PFSK-1 (cell line): ENCODE measurements around the gene PRKN.

Experiments
- FOXP2 ChIP-seq: optimal IDR thresholded peaks from 2 replicates; pipeline ENCODE3; 2011; ENCODE audit warnings: borderline replicate concordance, control low read depth, inconsistent platforms; ENCODE audit not compliant: insufficient read depth; ENCODE audit errors: extremely low read length, extremely low read depth
- POLR2AphosphoS5 ChIP-seq: IDR thresholded peaks from 2 replicates; pipeline ENCODE4 v1.6.1; 2012; ENCODE audit warnings: low read depth, mild to moderate bottlenecking, control low read depth, low read length, moderate library complexity
- REST ChIP-seq, 2 experiments: IDR thresholded peaks; 2 replicates each; pipeline versions ENCODE4 v1.6.1 to v1.8.0; 2011 to 2012; ENCODE audit warnings: low read depth in 2 of 2, low read length in 2 of 2, control low read depth in 1 of 2, inconsistent platforms in 1 of 2, mild to moderate bottlenecking in 1 of 2, moderate library complexity in 1 of 2; ENCODE audit not compliant: insufficient read depth in 1 of 2
- SIN3A ChIP-seq: IDR thresholded peaks from 2 replicates; pipeline ENCODE4 v1.6.1; 2012; ENCODE audit warnings: mild to moderate bottlenecking, low read length, moderate library complexity, borderline replicate concordance; ENCODE audit not compliant: insufficient read depth
- TAF1 ChIP-seq: IDR thresholded peaks from 2 replicates; pipeline ENCODE4 v1.6.1; 2012; ENCODE audit warnings: low read length, control low read depth, borderline replicate concordance; ENCODE audit not compliant: insufficient read depth

The PRKN gene

DNA sequence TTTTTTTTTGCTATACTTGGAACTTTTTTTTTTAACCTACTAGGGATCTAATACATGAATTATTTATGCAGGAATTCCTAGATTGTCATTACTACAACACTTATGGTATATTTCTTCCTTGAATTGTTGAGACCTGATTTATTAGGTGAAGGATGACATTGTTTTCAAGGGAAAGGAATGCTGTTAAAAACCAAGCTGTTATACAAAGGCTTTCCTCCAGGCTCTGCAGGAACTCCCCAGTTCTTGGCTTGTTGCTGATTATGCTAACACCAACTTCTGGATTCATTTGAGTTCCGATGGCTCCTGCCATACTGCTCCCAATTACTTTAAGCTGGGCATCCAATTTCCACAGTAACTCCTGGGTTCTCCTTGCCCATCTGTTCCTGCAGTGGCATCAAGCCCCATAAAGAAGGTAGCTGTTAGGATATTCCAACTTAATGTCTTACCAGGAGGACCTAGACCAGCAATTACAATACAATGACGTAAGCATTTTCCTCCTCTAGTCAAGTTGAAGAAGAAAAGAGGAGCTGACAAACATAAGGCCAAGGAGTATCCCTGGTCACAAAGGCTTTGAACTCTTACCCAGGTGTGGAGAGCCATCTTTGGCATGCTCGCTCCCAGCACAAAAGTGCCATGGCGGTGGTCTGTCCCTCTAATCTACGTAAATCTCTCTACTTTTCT lies 1237.8 kb downstream of the PRKN start:
- TF ChIP-seq TAF1: no peak
- no peak for TF ChIP-seq FOXP2
- TF ChIP-seq POLR2AphosphoS5: no peak
- no peak for TF ChIP-seq REST (IDR thresholded peaks at IDR 0.05; ENCODE audit: insufficient read depth in 1 of 2, low read depth in 2 of 2, low read length in 2 of 2)
- no peak for TF ChIP-seq SIN3A

DNA sequence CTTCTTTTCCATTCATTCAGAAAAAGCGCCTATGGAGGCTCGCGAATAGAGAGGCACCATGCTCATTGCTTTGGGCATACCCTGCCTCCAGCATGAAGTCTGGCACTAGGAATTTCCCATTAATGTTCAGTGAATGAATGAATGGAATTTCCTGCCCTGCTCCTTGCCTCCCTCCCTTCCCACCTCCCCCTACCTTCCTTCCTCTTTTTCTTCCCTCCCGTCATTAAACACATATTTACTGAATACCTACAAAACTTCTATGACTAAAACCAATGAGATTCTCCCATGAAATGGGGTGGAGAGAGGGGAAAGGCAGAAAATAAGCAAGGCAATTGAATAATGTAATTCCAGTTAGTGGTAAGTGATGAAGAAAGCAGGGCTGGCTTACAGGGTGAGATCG lies 1239.9 kb downstream of the PRKN start:
- no peak for TF ChIP-seq FOXP2
- TF ChIP-seq REST (IDR thresholded peaks at IDR 0.05; ENCODE audit: insufficient read depth in 1 of 2, low read depth in 2 of 2, low read length in 2 of 2): no peak
- TF ChIP-seq SIN3A: no peak

DNA sequence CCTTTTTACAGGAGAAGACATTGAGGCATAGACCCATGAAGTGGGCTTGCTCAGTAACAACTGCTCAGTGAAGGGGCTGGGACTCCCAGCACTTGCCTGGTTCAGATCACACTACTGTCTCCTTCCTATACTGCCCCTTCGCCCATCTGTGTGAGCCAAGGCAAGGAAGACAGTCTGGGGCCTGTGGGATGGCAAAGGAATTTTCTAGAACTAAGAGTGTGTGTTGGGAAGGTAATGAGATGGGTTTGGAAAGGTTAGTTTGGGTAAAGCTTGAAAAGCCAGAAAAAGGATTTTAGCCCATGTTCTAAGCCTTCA lies 1240.4 kb downstream of the PRKN start:
- TF ChIP-seq SIN3A (no peak), FOXP2 (no peak), POLR2AphosphoS5 (no peak), TAF1 (no peak), REST (IDR thresholded peaks at IDR 0.05; ENCODE audit: insufficient read depth in 1 of 2, low read depth in 2 of 2, low read length in 2 of 2) (no peak)

DNA sequence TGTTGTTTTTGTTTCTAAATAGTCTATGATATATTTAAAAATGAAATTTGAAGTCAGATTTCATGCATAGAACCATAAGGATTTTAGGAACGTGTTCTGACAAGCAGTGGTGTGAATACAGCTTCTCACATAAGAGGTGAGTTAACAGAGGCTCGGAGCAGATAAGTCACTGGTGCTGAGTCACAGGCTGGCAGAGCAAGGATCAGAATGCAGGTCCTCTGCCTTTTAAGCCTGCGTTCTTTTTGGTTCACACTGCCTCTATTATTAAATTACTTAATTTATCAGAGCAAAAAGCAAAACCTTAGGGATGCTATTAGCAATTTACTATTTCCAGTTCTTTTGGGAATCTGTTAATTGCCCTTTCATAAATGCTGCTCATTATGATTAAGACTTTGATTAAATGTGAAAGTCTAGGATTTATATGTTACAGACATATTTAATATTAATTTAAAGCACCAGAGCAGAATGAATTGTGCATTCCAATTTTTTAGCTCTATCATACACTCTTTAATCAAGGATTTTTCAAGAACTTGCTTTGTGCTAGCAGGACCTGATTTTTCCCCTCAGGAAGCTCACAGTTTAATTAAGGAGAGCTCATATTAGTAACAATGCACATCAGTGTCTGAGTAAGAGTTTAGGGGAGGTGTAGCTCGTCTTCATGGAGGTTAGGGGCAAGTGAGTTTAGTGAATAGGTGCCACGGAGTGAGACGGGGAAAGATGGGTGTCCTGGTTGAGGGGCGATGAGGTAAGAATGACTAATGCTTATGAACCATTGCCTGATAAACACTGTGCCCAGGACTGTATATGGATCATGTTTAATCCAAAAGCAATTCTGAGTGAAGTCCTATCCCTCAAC lies 1241.0 kb downstream of the PRKN start:
- TF ChIP-seq FOXP2 (no peak), POLR2AphosphoS5 (no peak), TAF1 (no peak), REST (IDR thresholded peaks at IDR 0.05; ENCODE audit: insufficient read depth in 1 of 2, low read depth in 2 of 2, low read length in 2 of 2) (no peak), SIN3A (no peak)

DNA sequence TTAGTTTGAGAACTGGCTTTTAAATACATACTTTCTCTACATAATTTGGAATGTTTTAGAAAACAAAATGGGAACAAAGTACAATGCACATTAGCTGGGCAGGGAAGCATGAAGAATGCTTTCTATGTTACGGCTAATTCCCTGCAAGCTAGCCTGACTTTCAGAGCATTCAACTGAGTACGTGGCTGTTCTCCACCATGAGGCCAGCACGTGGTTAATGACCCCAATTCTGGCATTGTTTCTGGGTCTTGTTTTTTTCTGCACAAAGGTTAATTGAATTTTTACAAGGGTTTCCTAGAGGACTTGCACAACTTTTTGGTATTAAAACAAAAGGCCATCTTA lies 1245.1 kb downstream of the PRKN start:
- TF ChIP-seq FOXP2 (no peak), SIN3A (no peak), REST (IDR thresholded peaks at IDR 0.05; ENCODE audit: insufficient read depth in 1 of 2, low read depth in 2 of 2, low read length in 2 of 2) (no peak), TAF1 (no peak), POLR2AphosphoS5 (no peak)
